Esophagus squamous epithelium (tissue), 4 donors: ENCODE measurements around the gene SPON1.

ENCODE experiments used
- POLR2A ChIP-seq, 4 donors: fragments of 450-650 bp; IDR thresholded peaks; one replicate each; pipeline ENCODE4 v1.6.1; 2017; ENCODE audit warnings: antibody characterized with exemption in 4 of 4, mild to moderate bottlenecking in 4 of 4, moderate library complexity in 3 of 4
- TF ChIP-seq, protein P1 (sequence below), 6 experiments: fragments of 450-650 bp in 4 of 6; fragments of 200-600 bp in 2 of 6; sonication (generic) in 2 of 6; IDR thresholded peaks; one replicate each; pipeline ENCODE4 v1.5.1; 2016 to 2019; ENCODE audit warnings: antibody characterized with exemption in 6 of 6, mild to moderate bottlenecking in 4 of 6, moderate library complexity in 4 of 6

DNA sequence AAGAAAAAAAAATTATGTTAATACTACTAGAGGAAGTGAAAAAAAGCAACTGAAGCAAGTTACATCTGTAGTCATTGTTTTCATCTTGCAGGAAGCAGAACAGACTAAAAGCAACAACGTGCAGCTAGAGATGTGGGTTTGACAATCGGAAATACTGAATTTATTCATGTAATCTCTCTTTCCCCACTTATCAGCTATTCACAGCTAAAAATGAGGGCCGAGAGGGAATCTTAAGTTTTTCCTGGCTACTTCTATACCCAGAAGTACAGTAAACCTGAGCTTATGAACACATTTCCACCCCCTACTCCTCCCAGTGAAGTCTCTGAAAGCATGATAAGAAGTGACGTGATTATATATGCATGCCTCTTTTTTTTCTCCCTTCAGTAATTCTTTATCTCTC, 116.5 kb downstream of the SPON1 start:
- TF ChIP-seq, protein P1, sequence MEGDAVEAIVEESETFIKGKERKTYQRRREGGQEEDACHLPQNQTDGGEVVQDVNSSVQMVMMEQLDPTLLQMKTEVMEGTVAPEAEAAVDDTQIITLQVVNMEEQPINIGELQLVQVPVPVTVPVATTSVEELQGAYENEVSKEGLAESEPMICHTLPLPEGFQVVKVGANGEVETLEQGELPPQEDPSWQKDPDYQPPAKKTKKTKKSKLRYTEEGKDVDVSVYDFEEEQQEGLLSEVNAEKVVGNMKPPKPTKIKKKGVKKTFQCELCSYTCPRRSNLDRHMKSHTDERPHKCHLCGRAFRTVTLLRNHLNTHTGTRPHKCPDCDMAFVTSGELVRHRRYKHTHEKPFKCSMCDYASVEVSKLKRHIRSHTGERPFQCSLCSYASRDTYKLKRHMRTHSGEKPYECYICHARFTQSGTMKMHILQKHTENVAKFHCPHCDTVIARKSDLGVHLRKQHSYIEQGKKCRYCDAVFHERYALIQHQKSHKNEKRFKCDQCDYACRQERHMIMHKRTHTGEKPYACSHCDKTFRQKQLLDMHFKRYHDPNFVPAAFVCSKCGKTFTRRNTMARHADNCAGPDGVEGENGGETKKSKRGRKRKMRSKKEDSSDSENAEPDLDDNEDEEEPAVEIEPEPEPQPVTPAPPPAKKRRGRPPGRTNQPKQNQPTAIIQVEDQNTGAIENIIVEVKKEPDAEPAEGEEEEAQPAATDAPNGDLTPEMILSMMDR (IDR thresholded peaks at IDR 0.05), result no peak
- no peak for TF ChIP-seq POLR2A (IDR thresholded peaks at IDR 0.05)
